Glutamatergic neuron (in vitro differentiated cells): ENCODE data around the gene ZFPM1. TPM values are rescaled to one million over a fixed set of nuclear protein-coding genes. Genes with fewer than 3 reads are reported as not detected.

Experiments used
- DNase-seq: peaks from one replicate; pipeline ENCODE4 v3.0.0; 2022
- H3K27ac Mint-ChIP-seq: one replicate; pipeline ENCODE4 v1.8.0; 2020; ENCODE audit warnings: mild to moderate bottlenecking, mixed read lengths, inconsistent platforms; ENCODE audit not compliant: unreplicated experiment
- H3K27me3 Mint-ChIP-seq: one replicate; pipeline ENCODE4 v1.8.0; 2020; ENCODE audit warnings: mild to moderate bottlenecking, moderate library complexity, mixed read lengths, inconsistent platforms; ENCODE audit not compliant: unreplicated experiment
- H3K36me3 Mint-ChIP-seq: one replicate; pipeline ENCODE4 v1.8.0; 2020; ENCODE audit warnings: mild to moderate bottlenecking, mixed read lengths, inconsistent platforms; ENCODE audit not compliant: unreplicated experiment
- H3K4me1 Mint-ChIP-seq: one replicate; pipeline ENCODE4 v1.8.0; 2020; ENCODE audit warnings: mild to moderate bottlenecking, low read depth, mixed read lengths, inconsistent platforms; ENCODE audit not compliant: unreplicated experiment
- H3K4me3 Mint-ChIP-seq: one replicate; pipeline ENCODE4 v1.8.0; 2020; ENCODE audit warnings: mild to moderate bottlenecking, mixed read lengths, inconsistent platforms; ENCODE audit not compliant: unreplicated experiment
- H3K9me3 Mint-ChIP-seq: one replicate; pipeline ENCODE4 v1.8.0; 2020; ENCODE audit warnings: mild to moderate bottlenecking, moderate library complexity, mixed read lengths, inconsistent platforms; ENCODE audit not compliant: unreplicated experiment
- total RNA-seq: library from RNA; stranded (reverse); fragmentation: NEBNext Ultra II Directional; extraction: Animal tissue kit (Norgen Biotek cat#: 25700); gene quantifications from one replicate; pipeline ENCODE4 v1.2.1, GENCODE V29; 2021; ENCODE audit not compliant: unreplicated experiment
- TF ChIP-seq, protein P1 (sequence below): fragments of 200-600 bp; sonication (generic); IDR thresholded peaks from one replicate; pipeline ENCODE4 v1.5.0; 2021; ENCODE audit not compliant: partially characterized antibody, unreplicated experiment

Gene ZFPM1
- total RNA-seq, 1 donor from 2014 or later: 11.1 TPM

GRCh38 chr16:88548985-88549384 lies 95.9 kb downstream of the ZFPM1 start:
- TF ChIP-seq, protein P1, sequence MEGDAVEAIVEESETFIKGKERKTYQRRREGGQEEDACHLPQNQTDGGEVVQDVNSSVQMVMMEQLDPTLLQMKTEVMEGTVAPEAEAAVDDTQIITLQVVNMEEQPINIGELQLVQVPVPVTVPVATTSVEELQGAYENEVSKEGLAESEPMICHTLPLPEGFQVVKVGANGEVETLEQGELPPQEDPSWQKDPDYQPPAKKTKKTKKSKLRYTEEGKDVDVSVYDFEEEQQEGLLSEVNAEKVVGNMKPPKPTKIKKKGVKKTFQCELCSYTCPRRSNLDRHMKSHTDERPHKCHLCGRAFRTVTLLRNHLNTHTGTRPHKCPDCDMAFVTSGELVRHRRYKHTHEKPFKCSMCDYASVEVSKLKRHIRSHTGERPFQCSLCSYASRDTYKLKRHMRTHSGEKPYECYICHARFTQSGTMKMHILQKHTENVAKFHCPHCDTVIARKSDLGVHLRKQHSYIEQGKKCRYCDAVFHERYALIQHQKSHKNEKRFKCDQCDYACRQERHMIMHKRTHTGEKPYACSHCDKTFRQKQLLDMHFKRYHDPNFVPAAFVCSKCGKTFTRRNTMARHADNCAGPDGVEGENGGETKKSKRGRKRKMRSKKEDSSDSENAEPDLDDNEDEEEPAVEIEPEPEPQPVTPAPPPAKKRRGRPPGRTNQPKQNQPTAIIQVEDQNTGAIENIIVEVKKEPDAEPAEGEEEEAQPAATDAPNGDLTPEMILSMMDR: no peak
- Mint-ChIP-seq H3K27me3 (peaks cover 6% of the 10 kb centered on the region), H3K4me1 (peaks cover 10% of the 10 kb centered on the region), H3K9me3 (peaks cover 2% of the 10 kb centered on the region), H3K27ac (no peak overlapping the region), H3K4me3 (no peak overlapping the region), H3K36me3 (no peaks in the 10 kb centered on the region)
- no peak for DNase-seq

DNA sequence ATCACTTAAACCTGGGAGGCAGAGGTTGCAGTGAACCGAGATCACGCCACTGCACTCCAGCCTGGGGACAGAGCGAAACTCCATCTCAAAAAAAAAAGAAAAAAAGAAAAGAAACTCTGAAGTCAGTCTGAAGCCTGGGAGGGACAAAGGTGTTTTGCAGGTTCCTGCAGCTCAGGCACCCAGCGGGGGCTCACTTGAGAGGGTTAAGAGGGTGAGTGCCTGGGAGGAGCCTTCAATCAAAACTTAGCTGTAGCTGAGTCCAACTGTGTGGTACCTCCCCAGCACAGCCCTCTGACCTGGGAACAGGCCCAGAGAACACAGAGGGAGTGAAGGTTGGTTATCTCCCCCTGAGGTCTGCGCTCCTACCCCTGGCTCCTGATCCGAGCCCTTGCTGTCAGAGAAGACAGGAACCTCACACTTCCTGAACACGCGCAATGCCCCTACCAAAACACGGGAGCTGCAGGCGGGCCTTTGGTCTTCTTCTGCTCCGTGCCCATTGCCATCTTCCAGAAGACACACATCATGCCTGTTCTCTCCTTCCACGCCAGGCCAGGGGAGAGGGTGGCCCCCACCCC lies 96.7 kb downstream of the ZFPM1 start:
- peak overlapping the region; percentile 87 for H3K27ac Mint-ChIP-seq
- no peak for DNase-seq
- H3K4me3 Mint-ChIP-seq: no peak overlapping the region
- H3K27me3 Mint-ChIP-seq: peaks cover 6% of the 10 kb centered on the region
- H3K4me1 Mint-ChIP-seq: peaks cover 13% of the 10 kb centered on the region
- TF ChIP-seq, protein P1: no peak
- no peaks in the 10 kb centered on the region for H3K36me3 Mint-ChIP-seq
- H3K9me3 Mint-ChIP-seq: peaks cover 2% of the 10 kb centered on the region

DNA sequence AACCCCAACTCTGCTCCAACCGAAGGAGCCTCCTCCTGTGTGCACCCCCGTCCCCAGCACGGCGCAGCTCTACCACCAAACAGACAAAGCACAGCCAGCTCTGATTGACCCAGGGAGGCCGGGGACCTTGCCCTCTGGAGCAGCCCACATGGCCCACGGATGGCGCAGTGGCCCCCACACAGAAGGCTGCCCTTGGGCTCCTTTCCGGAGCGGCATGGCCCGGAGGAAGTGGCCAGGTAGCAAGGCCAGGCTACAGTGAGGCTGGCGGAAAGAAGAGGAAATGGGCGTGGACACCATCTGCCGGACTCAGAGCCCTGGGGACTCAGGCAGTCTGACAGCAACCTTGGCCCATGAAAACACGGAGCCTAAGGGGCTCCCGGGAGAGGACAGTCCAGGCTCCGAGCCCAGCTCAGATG lies 97.2 kb downstream of the ZFPM1 start:
- H3K27ac Mint-ChIP-seq: peak overlapping the region; percentile 87
- H3K36me3 Mint-ChIP-seq: no peaks in the 10 kb centered on the region
- H3K9me3 Mint-ChIP-seq: peaks cover 2% of the 10 kb centered on the region
- peaks cover 13% of the 10 kb centered on the region for H3K4me1 Mint-ChIP-seq
- H3K27me3 Mint-ChIP-seq: peaks cover 8% of the 10 kb centered on the region
- peak; percentile 72 for DNase-seq
- TF ChIP-seq, protein P1: no peak
- H3K4me3 Mint-ChIP-seq: no peak overlapping the region

- DNase-seq: no peak
- Mint-ChIP-seq H3K9me3 (peaks cover 2% of the 10 kb centered on the region), H3K36me3 (no peaks in the 10 kb centered on the region), H3K27me3 (peaks cover 4% of the 10 kb centered on the region), H3K4me1 (peaks cover 14% of the 10 kb centered on the region), H3K27ac (peak overlapping the region; percentile 59), H3K4me3 (no peak overlapping the region)
- TF ChIP-seq, protein P1: no peak
These were observed 99.1 kb downstream of the ZFPM1 start for GRCh38 chr16:88552166-88552565.

DNA sequence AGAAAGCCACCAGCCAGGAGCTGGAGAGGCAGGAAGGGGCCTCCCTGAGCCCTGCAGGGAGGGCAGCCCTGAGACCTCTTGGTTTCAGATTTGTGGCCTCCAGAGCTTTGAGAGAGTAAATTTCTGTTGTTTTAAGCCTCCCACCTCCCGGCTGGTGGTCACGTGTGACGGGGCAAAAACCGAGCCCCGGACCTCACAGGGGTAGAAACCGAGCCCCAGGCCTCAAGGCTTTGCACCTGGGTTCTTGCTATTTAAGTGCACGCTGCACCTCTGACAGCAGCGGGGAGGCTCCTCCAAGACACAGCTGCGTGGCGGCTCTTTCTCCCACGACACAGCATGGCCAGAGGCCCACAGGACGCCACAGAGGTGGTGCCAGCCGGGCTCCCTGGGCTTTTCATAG lies 99.7 kb downstream of the ZFPM1 start:
- Mint-ChIP-seq H3K4me1 (peaks cover 16% of the 10 kb centered on the region), H3K4me3 (no peak overlapping the region), H3K9me3 (peaks cover 2% of the 10 kb centered on the region), H3K27me3 (peaks cover 4% of the 10 kb centered on the region), H3K27ac (peak overlapping the region; percentile 59), H3K36me3 (no peaks in the 10 kb centered on the region)
- TF ChIP-seq, protein P1: no peak
- no peak for DNase-seq
